Transverse colon (tissue), 3 donors: Measurements from ENCODE around the gene FERMT3.

Source experiments
- EP300 ChIP-seq: sonication (generic); formaldehyde crosslinking; IDR thresholded peaks from one replicate; pipeline ENCODE4 v1.6.1; 2017; ENCODE audit warnings: antibody characterized with exemption, low read depth
- TF ChIP-seq, protein P1 (sequence below), 5 experiments: fragments of 200-600 bp in 3 of 5; fragments of 450-650 bp in 2 of 5; sonication (generic) in 3 of 5; IDR thresholded peaks; 1 replicate in 2 of 5; 2 replicates in 3 of 5; pipeline ENCODE4 v1.5.1; 2016 to 2017; ENCODE audit warnings: antibody characterized with exemption in 5 of 5, inconsistent platforms in 3 of 5, mild to moderate bottlenecking in 2 of 5, moderate library complexity in 1 of 5

DNA sequence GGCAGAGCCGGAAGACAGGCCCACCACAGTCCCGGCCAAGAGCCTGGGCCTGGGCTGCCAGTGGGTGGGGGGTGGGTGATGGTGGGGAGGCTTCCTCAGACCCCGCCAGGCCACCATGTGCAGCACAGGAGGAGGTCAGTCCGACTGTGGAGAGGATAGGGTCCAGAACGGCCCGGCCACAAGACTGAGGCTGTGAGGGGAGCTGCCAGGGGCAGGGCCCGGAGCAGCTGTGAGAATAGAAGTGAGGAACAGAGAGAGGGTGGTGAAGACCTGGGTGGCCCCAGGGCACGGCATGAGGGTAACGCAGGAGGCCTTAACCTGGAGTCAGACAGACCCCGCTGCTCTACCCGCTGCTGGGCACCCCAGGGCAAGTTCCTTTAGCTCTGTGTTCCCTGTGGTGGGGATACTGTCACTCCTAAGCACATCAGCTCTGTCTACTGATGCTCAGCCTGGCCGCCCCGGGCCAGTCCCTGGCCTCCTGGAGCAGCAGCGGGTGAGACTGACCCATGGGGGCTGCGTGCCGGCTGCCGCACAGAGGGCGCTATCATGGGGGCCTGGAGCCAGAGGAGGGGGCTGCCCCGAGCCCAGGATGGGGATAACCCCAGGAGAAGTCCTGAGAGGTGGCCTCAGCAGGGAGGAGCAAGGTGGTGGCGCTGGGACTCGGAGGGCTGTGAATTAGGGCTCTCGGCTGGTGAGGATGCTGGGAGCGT, 1.7 kb downstream of the FERMT3 start:
- no peak for TF ChIP-seq EP300
- TF ChIP-seq, protein P1, sequence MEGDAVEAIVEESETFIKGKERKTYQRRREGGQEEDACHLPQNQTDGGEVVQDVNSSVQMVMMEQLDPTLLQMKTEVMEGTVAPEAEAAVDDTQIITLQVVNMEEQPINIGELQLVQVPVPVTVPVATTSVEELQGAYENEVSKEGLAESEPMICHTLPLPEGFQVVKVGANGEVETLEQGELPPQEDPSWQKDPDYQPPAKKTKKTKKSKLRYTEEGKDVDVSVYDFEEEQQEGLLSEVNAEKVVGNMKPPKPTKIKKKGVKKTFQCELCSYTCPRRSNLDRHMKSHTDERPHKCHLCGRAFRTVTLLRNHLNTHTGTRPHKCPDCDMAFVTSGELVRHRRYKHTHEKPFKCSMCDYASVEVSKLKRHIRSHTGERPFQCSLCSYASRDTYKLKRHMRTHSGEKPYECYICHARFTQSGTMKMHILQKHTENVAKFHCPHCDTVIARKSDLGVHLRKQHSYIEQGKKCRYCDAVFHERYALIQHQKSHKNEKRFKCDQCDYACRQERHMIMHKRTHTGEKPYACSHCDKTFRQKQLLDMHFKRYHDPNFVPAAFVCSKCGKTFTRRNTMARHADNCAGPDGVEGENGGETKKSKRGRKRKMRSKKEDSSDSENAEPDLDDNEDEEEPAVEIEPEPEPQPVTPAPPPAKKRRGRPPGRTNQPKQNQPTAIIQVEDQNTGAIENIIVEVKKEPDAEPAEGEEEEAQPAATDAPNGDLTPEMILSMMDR (IDR thresholded peaks at IDR 0.05) = no peak
